Transverse colon (tissue), 4 donors: ENCODE measurements around the gene AP1S1.

Experiments used
- POLR2AphosphoS5 ChIP-seq, 3 donors: sonication (generic); formaldehyde crosslinking; IDR thresholded peaks; one replicate each; pipeline ENCODE4 v1.6.1; 2016; ENCODE audit warnings: antibody characterized with exemption in 3 of 3
- TF ChIP-seq, protein P1 (sequence below), 5 experiments: fragments of 200-600 bp in 3 of 5; fragments of 450-650 bp in 2 of 5; sonication (generic) in 3 of 5; IDR thresholded peaks; 1 replicate in 2 of 5; 2 replicates in 3 of 5; pipeline ENCODE4 v1.5.1; 2016 to 2017; ENCODE audit warnings: antibody characterized with exemption in 5 of 5, inconsistent platforms in 3 of 5, mild to moderate bottlenecking in 2 of 5, moderate library complexity in 1 of 5

DNA sequence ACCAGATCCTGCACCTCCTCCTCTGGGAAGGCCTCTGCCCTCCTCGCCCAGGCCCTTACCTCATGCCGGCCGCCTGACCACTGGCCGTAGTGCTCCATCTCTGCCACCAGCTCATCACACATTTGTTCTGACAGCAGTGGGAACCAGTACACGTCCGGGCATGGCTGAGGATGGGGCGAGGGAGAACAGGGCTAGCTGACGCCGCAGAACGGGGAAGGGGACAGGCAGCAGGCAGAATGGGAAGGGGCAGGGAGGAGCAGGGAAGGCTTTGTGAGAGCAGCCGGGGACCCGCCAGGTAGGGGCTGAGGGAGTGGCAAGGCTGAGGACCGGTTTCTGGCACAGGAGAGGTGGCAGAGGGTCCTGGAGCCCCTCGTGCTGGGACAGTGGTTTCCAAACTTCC lies 54.5 kb downstream of the AP1S1 start:
- TF ChIP-seq, protein P1, sequence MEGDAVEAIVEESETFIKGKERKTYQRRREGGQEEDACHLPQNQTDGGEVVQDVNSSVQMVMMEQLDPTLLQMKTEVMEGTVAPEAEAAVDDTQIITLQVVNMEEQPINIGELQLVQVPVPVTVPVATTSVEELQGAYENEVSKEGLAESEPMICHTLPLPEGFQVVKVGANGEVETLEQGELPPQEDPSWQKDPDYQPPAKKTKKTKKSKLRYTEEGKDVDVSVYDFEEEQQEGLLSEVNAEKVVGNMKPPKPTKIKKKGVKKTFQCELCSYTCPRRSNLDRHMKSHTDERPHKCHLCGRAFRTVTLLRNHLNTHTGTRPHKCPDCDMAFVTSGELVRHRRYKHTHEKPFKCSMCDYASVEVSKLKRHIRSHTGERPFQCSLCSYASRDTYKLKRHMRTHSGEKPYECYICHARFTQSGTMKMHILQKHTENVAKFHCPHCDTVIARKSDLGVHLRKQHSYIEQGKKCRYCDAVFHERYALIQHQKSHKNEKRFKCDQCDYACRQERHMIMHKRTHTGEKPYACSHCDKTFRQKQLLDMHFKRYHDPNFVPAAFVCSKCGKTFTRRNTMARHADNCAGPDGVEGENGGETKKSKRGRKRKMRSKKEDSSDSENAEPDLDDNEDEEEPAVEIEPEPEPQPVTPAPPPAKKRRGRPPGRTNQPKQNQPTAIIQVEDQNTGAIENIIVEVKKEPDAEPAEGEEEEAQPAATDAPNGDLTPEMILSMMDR (IDR thresholded peaks at IDR 0.05): no peak
- TF ChIP-seq POLR2AphosphoS5 (IDR thresholded peaks at IDR 0.05): no peak
